HG03175 (cell line): Measurements from ENCODE around the gene SPINT2.
"Not testable (repeated sequence)": the region's sequence is repeated elsewhere in the genome, so short reads cannot be mapped to it uniquely, and the experiment has no call there.

ENCODE experiments used
- ATAC-seq: cut with Tn5 transposase; IDR thresholded peaks from one replicate; pipeline ENCODE4 v1.9.1; 2021; ENCODE audit warnings: mild to moderate bottlenecking, moderate library complexity; ENCODE audit not compliant: unreplicated experiment

The SPINT2 gene

DNA sequence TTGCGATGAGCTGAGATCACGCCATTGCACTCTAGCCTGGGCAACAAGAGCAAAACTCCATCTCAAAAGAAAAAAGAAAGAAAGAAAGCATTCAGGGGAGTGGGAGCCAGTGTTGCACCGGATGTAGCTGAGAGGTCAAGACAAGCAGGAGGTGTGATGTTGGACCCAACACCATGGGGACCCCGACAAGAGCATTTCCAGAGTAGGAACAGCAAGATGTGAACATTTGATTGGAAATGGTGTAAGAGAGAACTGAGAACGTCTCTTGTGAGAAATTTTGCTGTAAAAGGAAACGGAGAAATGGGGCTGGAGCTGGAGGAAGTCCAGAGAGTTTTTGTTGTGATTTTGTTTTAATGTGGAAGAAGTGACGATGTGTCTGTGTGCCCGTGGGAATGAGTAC lies 24.6 kb upstream of the SPINT2 start:
- no peak for ATAC-seq

DNA sequence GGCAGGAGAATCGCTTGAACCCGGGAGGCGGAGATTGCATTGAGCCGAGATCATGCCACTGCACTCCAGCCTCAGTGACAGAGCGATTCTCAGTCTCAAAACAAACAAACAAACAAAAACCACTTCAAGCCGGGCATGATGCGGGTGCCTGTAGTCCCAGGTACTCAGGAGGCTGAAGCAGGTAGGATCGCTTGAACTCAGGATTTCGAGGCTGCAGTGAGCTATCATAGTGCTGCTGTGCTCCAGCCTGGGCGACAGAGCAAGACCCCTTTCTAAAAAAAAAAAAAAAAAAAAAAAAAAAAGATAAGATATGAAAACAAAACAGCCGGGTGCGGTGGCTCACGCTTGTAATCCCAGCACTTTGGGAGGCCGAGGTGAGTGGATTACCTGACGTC lies 21.1 kb upstream of the SPINT2 start:
- no peak for ATAC-seq

DNA sequence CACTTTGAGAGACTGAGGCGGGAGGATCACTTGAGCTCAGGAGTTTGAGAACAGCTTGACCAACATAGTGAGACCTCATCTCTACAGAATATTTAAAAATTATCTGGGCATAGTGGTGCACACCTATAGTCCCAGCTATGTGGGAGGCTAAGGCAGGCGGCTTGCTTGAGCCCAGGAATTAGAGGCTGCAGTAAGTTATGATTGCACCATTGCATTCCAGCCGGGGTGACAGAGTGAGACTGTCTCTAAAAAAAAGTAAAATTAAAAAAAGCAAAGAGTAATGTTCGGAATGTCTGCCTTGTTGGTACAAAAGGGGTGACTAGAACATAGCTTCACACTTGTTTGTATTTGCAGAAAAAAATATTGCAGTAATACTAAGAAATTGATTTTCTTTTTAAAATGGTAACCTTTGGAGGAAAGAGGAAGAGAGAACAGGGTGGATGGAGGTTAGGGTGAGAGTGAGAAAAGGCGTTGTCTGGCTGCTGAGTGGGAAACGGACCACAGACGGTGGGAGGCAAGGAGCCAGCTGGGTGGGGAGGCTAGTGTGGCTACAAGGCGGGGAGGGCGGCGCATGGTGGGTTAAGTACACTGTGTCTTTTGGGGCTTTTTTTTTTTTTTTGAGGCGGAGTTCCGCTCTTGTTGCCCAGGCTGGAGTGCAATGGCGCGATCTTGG lies 18.4 kb upstream of the SPINT2 start:
- ATAC-seq: no peak

DNA sequence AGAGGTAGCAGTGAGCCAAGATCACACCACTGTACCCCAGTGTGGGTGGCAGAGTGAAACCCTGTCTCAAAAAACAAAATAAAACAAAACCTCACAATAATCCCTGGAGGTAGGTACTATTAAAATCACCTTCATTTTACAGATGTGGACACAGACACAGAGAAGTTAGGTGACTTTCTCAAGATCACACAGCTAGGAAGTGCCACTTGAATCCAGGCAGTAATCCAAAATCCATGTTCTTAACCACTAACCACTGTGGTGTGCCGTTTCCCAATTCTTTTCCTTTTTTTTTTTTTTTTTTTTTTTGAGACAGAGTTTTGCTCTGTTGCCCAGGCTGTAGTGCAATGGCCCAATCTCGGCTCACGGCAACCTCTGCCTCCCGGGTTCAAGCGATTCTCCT lies 17.2 kb upstream of the SPINT2 start:
- ATAC-seq: no peak

DNA sequence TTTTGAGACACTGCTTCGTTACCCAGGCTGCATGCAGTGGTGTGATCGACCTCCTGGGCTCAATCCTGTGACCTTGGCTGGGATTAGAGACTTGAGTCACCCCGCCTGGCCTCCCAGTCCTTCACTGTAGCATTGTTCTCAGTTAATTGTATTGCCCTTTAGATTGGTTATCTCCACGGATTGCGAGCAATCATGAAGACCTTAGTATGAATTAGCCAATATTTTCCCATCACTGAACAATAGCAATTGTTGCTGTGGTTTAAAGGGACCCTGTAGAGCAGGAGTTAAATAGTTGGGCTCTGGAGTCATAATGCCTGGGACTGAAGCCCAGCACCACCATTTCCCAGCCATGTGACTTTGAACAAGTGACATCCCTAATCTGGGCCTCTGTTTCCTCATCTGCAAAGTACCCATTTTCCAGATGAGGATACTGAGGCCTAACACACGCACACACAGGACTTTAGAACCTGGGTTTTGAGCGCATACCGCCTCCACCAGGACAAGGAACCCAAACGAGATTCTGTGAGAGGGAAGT lies 16.6 kb upstream of the SPINT2 start:
- ATAC-seq: no peak

DNA sequence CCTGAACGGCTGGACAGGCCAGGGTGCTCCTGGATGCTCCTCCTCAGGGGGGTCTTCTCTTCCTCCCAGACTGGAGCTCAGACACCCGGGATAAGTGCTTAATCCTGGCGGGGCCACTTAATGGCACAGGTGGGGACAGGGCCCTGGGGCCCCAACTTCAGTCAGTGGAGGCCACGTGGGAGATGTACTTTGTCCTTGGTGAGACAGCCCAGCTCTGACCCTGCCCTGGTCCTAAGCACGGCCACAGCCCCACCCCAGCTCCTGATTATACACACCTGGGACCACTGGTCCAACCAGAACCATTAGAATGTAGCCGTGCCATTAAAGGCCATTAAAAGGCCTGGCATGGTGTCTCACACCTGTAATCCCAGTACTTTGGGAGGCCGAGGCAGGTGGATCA lies 16.0 kb upstream of the SPINT2 start:
- ATAC-seq: no peak

DNA sequence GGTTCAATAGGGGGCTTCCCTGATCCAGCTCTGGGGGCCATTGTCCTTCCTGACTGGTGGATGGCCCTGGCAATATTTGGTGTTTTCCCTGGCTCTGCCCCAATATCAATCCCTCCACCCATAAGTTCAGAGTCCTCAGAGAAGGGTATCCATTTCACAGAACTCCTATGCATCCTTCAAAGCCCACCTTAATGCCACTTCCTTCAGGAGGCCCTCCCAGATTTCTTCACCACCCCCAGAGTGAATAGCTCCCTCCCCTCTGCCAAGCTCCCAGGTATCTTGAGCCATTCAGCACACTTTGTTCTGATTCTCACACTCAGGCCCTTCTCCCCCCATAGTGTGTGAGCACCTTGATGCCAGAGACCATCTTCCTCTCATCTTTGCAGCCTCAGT lies 13.9 kb upstream of the SPINT2 start:
- no peak for ATAC-seq

DNA sequence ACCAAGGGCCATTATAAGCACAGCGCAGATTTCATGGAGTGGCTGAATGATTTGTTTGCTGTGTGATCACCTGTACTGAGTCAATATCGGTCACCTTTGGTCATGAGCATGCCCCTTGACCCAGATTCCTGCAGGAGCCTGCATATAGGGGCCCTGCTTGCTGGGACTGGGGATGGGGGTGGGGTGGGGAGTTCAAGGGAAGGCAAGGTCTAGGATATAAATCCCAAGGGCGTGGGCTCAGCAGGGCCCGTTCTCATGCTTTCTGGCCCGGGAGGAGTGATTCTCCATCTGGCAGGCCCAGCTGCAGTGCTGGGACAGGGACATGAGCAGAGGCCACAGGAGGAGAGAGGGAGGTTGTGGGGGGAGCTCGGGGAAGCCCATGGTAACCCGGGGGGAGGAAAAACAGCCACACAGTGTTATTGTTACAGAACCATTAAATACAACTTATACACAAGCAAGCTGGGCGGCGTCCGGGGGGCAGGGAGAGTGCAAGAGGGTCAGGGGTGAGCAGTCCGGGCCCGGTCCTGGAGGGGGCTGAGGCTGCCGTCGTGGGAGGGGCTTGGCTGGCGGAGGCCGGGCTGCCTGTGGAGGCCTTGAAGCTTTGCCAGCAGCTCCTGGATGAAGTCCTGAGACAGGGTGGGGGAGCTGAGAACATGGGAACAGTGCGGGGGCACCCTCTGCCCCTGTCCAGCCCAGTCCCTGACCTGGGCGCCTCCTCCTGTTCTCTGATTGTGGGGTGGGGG lies 13.4 kb upstream of the SPINT2 start:
- ATAC-seq: no peak

DNA sequence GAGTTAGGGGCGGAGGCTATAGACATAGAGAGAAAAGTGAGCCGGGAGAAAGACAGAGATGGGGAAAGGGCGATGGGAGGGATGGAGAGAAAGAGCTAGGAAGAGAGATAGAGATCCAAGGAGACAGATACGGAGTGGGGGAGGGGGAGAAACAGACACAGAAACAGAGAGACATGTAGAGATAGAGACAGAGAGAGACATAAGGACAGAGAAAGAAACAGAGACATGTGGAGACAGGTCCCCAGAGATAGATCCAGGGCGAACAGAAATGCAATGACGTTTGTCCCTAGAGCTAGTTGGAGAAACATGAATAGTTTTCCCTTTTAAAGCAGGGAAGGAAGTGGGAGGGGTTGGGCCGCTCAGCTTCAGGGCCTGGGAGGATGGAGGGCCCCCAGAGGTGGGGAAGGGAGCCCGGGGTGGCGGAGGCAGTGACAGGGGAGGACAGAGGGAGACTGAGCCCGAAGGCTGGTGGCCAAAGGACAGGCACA lies 12.8 kb upstream of the SPINT2 start:
- ATAC-seq: no peak

DNA sequence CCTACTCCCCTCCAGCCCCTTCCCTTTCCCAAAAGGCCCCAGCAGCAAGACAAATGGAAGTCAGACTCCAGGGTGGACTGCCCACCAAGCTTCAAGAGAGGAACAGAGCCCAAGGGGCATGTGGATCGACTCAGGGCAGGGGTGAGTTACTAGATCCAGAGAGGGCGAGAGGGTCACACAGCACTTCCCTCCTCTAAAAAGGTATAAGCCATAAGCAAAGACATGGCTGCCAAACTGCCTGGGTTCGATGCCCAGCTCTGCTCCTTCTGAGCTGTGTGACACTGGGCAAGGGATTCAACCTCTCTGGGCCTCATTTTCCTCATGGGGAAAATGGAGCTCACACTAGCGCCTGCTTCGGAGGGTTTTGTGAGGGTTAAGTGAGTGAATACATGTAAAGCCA lies 12.0 kb upstream of the SPINT2 start:
- ATAC-seq: no peak

DNA sequence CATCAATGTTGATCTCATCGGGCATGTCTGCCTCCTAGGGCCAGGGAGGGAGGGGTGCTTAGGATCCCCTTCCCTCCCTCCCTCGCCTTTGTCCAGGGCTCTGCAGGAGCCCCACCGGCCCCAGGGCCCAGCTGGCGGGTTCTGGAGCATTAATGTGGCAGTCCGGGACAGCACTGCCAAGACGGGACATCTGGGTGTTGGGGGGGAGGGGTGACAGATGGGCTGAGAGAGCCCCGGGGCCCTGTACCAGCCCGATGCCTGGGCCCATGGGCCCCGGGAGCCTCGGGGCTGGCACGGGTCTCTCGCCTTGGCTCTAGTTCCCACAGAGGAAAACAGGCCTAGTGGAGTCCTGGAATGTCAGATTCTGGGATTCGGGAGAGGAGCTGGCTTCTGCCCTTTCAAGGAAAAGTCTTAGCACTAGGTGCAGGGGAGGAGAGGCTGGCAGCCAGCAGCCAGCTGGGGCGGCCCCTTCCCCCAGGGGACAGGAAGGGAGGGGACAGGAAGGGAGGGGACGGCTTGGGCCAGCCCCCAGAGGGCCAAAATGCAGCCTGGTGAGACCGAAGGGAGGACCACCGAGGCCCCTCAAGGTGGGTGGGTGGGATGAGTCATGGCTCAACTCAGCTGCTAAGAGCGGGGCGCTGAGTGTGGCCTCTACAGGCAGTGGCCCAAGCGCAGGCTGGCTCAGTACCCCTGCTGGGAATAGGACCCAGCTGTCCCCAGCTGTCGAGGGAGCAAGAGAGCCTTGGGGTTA lies 11.3 kb upstream of the SPINT2 start:
- no peak for ATAC-seq

DNA sequence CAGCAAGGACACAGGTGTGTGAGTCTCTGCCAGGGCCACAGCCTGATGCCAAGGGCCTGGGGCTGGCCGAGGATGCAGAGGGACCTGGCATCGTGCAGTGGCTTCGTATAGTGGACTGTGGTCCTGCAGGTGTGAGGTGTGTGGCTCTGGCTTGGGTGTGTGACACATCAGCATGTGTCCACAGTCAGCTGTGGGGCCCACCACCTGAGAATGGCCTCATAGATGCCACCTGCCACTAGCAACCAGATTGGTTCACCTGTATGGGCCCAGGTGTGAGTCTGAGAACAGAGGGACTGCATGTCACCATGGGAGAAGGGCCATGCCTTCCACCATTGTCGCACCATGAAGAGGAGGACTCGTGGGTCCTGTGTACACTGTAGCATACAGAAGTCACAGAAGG lies 10.6 kb upstream of the SPINT2 start:
- no peak for ATAC-seq

DNA sequence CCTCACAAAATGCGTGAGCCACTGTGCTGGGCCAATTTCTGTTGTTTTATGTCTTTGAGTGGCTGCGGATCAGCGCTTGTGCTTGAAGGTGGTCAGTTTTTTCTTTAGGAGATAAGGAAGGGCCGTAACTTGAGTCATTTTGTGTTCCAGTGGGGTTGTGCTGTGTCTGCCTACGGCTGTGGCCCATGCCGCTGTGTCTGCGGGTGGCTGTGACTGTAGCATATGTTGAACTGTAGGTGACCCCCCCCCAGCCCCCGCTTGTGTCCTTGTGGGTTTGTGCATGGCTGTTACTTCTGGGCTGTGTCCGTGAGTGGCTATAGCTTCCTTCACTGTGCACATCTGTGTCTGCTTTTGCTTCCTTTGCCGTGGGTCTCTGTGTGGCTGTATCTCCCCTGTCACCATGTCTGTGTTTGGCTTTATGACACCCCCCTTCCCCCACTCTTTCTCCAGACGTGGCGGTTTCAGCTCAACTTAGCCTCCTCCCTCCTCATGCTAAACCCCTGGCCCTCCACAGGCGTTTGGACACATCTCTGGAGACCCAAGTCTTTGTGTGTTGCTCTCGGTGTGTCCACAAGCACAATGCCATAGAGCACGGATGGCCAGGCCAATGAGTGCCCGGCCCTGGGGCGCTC lies 8.9 kb upstream of the SPINT2 start:
- no peak for ATAC-seq

DNA sequence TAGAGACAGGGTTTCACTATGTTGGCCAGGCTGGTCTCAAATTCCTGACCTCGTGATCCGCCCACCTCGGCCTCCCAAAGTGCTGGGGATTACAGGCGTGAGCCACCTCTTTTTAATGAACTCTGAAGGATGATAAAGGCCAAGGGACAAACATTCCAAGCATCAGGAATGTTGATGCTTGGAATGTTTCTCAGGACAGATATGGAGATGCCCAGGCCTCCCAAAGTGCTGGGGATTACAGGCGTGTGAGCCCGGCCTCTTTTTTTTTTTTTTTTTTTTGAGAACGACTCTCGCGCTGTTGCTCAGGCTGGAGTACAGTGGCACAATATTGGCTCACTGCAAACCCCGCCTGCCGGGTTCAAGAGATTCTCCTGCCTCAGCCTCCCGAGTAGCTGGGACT lies 2.4 kb upstream of the SPINT2 start:
- not testable (repeated sequence) for ATAC-seq

DNA sequence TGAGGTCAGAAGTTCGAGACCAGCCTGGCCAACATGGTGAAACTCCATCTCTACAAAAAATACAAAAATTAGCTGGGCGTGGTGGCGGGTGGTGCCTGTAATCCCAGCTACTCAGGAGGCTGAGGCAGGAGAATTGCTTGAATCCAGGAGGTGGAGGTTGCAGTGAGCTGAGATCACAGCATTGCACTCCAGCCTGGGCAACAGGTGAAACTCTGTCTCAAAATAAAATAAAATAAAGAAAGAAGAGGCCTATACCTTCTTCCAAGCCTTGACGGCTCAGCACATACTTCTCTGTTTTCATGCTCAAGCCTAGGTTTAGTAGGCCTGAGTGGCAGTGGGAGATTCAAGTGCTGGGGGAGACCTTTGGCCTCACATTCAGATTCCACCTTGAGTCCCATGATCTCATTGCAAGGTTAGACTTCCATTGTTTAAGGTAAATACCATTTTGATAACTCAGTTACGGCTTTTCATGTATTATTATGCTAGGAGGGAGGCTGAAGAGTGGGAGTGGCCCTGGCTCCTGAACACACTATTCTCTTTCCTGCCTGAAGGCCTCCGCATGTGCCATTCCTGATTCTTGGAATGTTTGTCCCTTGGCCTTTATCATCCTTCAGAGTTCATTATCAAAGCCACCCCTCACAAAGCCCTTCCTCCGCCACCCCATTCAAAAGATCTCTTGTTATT lies 1.6 kb upstream of the SPINT2 start:
- ATAC-seq: no peak

DNA sequence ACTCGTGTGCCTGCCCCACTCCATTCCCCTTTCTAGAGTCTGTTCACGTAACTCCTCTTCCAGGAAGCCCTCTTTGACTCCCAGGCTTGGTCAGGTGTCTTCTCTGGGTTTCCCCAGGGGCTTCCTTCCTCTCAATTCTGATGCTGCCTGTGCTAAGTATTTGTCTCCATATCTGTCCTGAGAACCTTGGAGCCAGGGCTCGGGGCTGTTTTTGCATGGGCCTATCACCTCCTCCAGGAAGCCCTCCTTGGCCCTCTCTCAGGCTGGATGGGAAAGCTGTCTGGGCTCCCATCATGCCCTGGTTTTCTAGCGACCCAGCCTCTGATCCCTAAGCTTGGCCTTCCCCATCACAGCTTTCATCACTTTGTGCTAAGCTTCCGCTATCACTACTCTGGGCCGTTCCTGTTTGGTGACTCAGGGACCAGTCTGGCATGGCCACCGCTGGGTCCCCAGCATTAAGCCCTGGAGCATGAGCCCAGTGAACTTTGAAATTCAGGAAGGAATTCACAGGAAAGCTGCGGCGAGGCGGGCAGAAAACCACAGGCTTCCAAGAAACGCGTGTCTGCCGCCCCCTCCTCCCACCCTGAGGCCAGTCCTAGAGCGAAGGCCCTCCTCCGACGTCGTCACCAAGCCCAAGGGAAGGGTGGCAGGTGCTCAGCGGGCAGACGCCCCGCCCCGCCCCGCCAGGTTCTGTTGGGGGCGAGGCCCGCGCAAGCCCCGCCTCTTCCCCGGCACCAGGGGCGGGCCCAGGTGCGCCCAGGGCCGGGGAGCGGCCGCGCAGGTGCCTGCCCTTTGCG lies 486 bp upstream of the SPINT2 start:
- peak; percentile 52 for ATAC-seq

DNA sequence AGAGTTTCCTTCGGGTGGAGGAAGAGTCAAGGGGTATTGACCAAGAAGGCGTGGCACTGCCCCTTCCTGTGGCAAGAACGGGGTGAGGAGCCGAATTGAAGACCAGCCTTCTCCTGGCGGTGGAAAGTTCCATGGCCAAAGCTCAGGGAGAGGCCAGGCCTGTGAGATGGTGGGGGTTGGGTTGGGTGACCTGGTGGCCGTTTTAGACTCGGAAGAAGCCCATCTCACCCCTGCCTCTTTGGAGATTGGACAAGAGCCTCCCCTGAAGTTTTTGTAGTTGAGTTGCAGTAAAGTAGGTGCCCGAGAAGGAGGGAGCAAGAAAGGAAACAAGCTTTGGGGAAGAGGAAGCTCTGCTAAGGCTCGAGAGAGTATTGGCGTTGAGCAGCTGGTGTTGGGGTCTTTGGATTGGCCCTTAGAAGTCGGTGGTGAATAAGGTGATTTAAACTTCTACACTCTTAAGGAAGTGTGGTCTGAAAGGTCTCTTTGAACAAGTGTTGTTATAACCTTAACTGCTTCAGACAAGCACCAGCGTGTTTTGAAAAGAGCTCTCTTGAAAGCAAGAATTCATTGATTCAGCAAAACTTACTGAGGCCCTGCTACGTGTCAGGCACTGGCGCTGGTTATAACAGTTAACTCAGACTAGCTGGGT lies 964 bp downstream of the SPINT2 start:
- ATAC-seq: no peak

DNA sequence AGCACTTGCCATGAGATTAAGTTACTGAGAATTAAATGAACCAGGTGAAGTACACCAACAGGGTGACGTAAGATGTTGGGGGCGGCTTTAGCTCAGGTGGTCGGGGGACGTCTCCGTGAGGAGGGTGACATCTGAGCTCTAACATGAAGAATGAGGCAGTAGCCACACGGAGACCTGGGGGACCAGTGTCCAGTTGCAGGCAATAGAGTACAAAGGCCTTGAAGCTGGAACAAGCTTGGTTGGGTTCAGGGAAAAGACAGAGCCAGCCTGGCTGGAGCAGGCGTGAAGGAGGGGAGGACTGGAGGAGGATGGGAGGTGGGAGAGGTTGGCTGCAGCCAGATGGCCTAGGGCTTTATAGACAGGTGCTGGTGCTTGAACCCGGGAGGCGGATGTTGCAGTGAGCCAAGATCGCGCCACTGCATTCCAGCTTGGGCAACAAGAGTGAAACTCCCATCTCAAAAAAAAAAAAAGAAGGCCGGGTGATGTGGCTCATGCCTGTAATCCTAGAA lies 1.6 kb downstream of the SPINT2 start:
- no peak for ATAC-seq

DNA sequence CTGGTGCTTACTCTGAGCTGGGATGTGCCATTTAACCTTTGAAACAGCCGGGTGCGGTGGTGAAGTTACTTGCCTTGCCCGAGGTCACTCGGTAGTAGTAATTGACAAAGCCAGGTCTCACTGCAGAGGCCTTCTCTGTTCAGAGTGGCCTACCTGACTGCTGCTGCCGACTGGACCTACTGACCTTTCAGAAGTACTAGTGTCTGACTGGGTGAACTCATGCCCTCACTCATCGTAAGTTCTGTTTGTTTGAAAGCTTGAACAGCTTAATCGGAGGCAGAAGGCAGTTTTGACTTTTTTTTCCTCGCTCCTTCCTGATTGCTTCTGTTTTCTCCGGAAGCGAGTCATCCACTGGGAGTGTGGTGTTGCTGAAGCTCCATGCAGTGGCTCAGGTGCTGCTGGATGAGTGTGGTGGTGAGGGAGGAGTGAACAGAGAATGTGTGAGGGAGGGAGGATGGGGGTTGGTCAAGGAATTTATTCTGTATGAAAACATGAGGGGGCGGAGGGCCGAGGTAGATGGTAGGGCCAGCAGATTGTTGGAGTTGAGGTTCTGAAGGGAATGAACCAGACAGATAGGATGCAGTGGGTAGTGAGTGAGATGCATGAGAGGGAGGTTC lies 2.7 kb downstream of the SPINT2 start:
- ATAC-seq: no peak
